GM12878 (cell line): ENCODE results near the gene TXNDC15. TPM values are rescaled to one million over a fixed set of nuclear protein-coding genes. Genes with fewer than 3 reads are reported as not detected.

Experiments used
- ATAC-seq: fragments of 200-7000 bp; cut with Tn5 transposase; 3 replicates; pipeline ENCODE4 v1.9.1; 2020; ENCODE audit warnings: mild to moderate bottlenecking, moderate library complexity
- BruUV-seq: library from RNA; stranded (reverse); fragments of 400-500 nt; replicated peaks from 2 replicates; lab custom pipeline; 2021; lab: Mats Ljungman, UMichigan
- CTCF ChIA-PET: fragments of 300-600 bp; sonication (Branson Sonifier 250); formaldehyde crosslinking; extraction: SDS; loops from one replicate; lab custom pipeline; 2021; ENCODE audit warnings: inconsistent platforms; lab: Yijun Ruan, JAX
- POLR2A ChIA-PET: fragments of 350-600 bp; formaldehyde crosslinking; extraction: SDS; loops from one replicate; lab custom pipeline; 2021; ENCODE audit warnings: inconsistent platforms; lab: Charles Lee
- RAD21 ChIA-PET: fragments of 300-600 bp; sonication (Branson Sonifier 250); formaldehyde crosslinking; loops from one replicate; lab custom pipeline; 2023; ENCODE audit warnings: antibody characterized with exemption; ENCODE audit not compliant: unreplicated experiment; lab: Charles Lee
- SMC1A ChIA-PET: fragments of 300-600 bp; sonication (Branson Sonifier 250); formaldehyde crosslinking; loops from one replicate; lab custom pipeline; 2023; ENCODE audit not compliant: unreplicated experiment, uncharacterized antibody; lab: Charles Lee
- DNase-seq: peaks from one replicate; pipeline ENCODE4 v3.0.0-alpha.2; 2011; ENCODE audit warnings: low read depth, low spot score
- FAIRE-seq: peaks from 3 replicates; lab custom pipeline; 2011; peaks lifted over from hg19 to GRCh38; lab: Jason Lieb, UNC
- H2AFZ ChIP-seq: 2 replicates; pipeline ENCODE4 v1.6.0; 2011; ENCODE audit warnings: low read depth, low read length, control low read depth; ENCODE audit not compliant: control insufficient read depth
- H3K27ac ChIP-seq: 2 replicates; pipeline ENCODE4 v1.5.1; 2011; ENCODE audit warnings: control low read depth; ENCODE audit not compliant: control insufficient read depth, insufficient read depth
- H3K27me3 ChIP-seq, 2 experiments: replicated peaks in 1 of 2; 2 replicates each; pipeline versions ENCODE4 v1.6.0 to v1.6.1; 2011; ENCODE audit warnings: low read length in 1 of 2; ENCODE audit not compliant: control insufficient read depth in 2 of 2, insufficient read depth in 2 of 2
- H3K36me3 ChIP-seq, 2 experiments: 2 replicates each; pipeline ENCODE4 v1.5.1; 2011; ENCODE audit warnings: low read length in 1 of 2; ENCODE audit not compliant: control insufficient read depth in 2 of 2, insufficient read depth in 2 of 2
- H3K4me1 ChIP-seq: 2 replicates; pipeline ENCODE4 v1.6.1; 2011; ENCODE audit warnings: mild to moderate bottlenecking, low read length, moderate library complexity, mixed read lengths; ENCODE audit not compliant: control insufficient read depth, insufficient read depth
- H3K4me2 ChIP-seq: 2 replicates; pipeline ENCODE4 v1.6.0; 2011; ENCODE audit warnings: control low read depth; ENCODE audit not compliant: control insufficient read depth, insufficient read depth
- H3K4me3 ChIP-seq: fragments of 200-600 bp; sonication (generic); 2 replicates; pipeline ENCODE4 v1.5.1; 2016
- H3K79me2 ChIP-seq: 2 replicates; pipeline ENCODE4 v1.6.0; 2011; ENCODE audit warnings: low read length; ENCODE audit not compliant: control insufficient read depth, insufficient read depth
- H3K9ac ChIP-seq: 2 replicates; pipeline ENCODE4 v1.8.0; 2011; ENCODE audit warnings: low read length, control low read depth, mixed read lengths; ENCODE audit not compliant: control insufficient read depth, insufficient read depth
- H3K9me3 ChIP-seq: replicated peaks from 3 replicates; pipeline ENCODE4 v1.5.1; 2011; ENCODE audit warnings: mild to moderate bottlenecking, low read length; ENCODE audit not compliant: control insufficient read depth, insufficient read depth
- H4K20me1 ChIP-seq: 2 replicates; pipeline ENCODE4 v1.6.0; 2011; ENCODE audit not compliant: control insufficient read depth, insufficient read depth
- ATF7 ChIP-seq: fragments of 450-650 bp; IDR thresholded peaks from 2 replicates; pipeline ENCODE4 v1.6.1; 2016; ENCODE audit warnings: low read depth, mild to moderate bottlenecking
- GATAD2B ChIP-seq: fragments of 450-650 bp; conservative IDR thresholded peaks from 2 replicates; pipeline ENCODE4 v1.6.1; 2017; ENCODE audit warnings: low read depth, mild to moderate bottlenecking, moderate library complexity
- KLF5 ChIP-seq: fragments of 450-650 bp; IDR thresholded peaks from 2 replicates; pipeline ENCODE4 v1.6.1; 2014; ENCODE audit warnings: mild to moderate bottlenecking; ENCODE audit not compliant: partially characterized antibody
- LARP7 ChIP-seq: fragments of 450-650 bp; IDR thresholded peaks from 2 replicates; pipeline ENCODE4 v1.6.1; 2017; ENCODE audit warnings: mild to moderate bottlenecking
- RAD51 ChIP-seq: fragments of 450-650 bp; IDR thresholded peaks from 2 replicates; pipeline ENCODE4 v1.6.1; 2016; ENCODE audit warnings: moderate library complexity, mild to moderate bottlenecking, inconsistent platforms
- SIN3A ChIP-seq: IDR thresholded peaks from 2 replicates; pipeline ENCODE4 v1.6.1; 2012; ENCODE audit warnings: low read depth, low read length, improper control_type of control experiment
- SPI1 ChIP-seq: IDR thresholded peaks from 2 replicates; pipeline ENCODE4 v1.6.1; 2011; ENCODE audit warnings: low read depth, mild to moderate bottlenecking, low read length, moderate library complexity, borderline replicate concordance; ENCODE audit not compliant: insufficient read depth
- TCF7 ChIP-seq: IDR thresholded peaks from 2 replicates; pipeline ENCODE4 v1.6.1; 2014; ENCODE audit warnings: antibody characterized with exemption, borderline replicate concordance
- WRNIP1 ChIP-seq: IDR thresholded peaks from 2 replicates; pipeline ENCODE4 v1.6.1; 2011; ENCODE audit warnings: low read depth, low read length, improper control_type of control experiment, borderline replicate concordance
- YY1 ChIP-seq: IDR thresholded peaks from 2 replicates; pipeline ENCODE4 v1.6.1; 2011; ENCODE audit warnings: low read depth, mild to moderate bottlenecking, low read length
- ZNF207 ChIP-seq: fragments of 450-650 bp; IDR thresholded peaks from 2 replicates; pipeline ENCODE4 v1.6.1; 2014; ENCODE audit warnings: antibody characterized with exemption, mild to moderate bottlenecking, borderline replicate concordance
- ZNF622 ChIP-seq: fragments of 450-650 bp; IDR thresholded peaks from 2 replicates; pipeline ENCODE4 v1.6.1; 2017; ENCODE audit warnings: mild to moderate bottlenecking, inconsistent platforms
- ZSCAN29 ChIP-seq: fragments of 450-650 bp; IDR thresholded peaks from 2 replicates; pipeline ENCODE4 v1.6.1; 2017; ENCODE audit warnings: mild to moderate bottlenecking, moderate library complexity
- WGBS: methylation state at CpG from one replicate; pipeline ENCODE4 v1.1.6; 2016; ENCODE audit warnings: low lambda C conversion rate; ENCODE audit not compliant: insufficient replicate concordance, insufficient coverage; ENCODE audit errors: missing lambda C conversion rate; 5-methylcytosine and 5-hydroxymethylcytosine counted together
- in situ Hi-C: fragments of 300-500 bp; cut with MboI; formaldehyde crosslinking; loops from 9 replicates; pipeline ENCODE4 v1.14.3; 2018; ENCODE audit warnings: mixed read lengths
- intact Hi-C: fragments of 100-400 bp; cut with micrococcal nuclease; formaldehyde crosslinking; loops from one replicate; pipeline ENCODE4 v1.14.2; 2022; ENCODE audit not compliant: unreplicated experiment
- polyA plus RNA-seq, 11 experiments: library from polyadenylated mRNA; depleted of rRNA in 4 of 11; unstranded in 6 of 11; stranded (reverse) in 5 of 11; fragments of >200 nt; fragmentation: Nextera tagmentation in 4 of 11; fragmentation: Illumina TruSeq in 1 of 11; extraction: Ambion mirVana in 4 of 11; extraction: Trizol in 1 of 11; gene quantifications; 1 replicate in 1 of 11; 2 replicates in 10 of 11; pipeline versions ENCODE4 v1.2.1 to v1.2.3, GENCODE V29; 2011 to 2016; ENCODE audit warnings: inconsistent platforms in 2 of 11, missing spikeins in 2 of 11, low read depth in 1 of 11
- total RNA-seq, 4 experiments: library from RNA; depleted of rRNA in 3 of 4; stranded (reverse); fragments of >200 nt in 3 of 4; fragmentation: Illumina TruSeq in 1 of 4; extraction: Trizol in 1 of 4; gene quantifications; 2 replicates each; pipeline versions ENCODE4 v1.2.1 to v1.2.3, GENCODE V29; 2013 to 2021
- TF ChIP-seq, protein P1 (sequence below): fragments of 450-650 bp; formaldehyde crosslinking; IDR thresholded peaks from 2 replicates; pipeline ENCODE4 v1.4.0; 2022; ENCODE audit warnings: mild to moderate bottlenecking, moderate library complexity
- TF ChIP-seq, protein P2 (sequence below): fragments of 450-650 bp; formaldehyde crosslinking; IDR thresholded peaks from 2 replicates; pipeline ENCODE4 v1.4.0; 2020; ENCODE audit warnings: mild to moderate bottlenecking, moderate library complexity

The TXNDC15 gene
- total and polyA plus RNA-seq, 10 of the 15 experiments (the other 5 are each of a cell fraction or from before 2014, with no cell fraction given), result 8.1 to 60.6 (median 38.1) TPM

DNA sequence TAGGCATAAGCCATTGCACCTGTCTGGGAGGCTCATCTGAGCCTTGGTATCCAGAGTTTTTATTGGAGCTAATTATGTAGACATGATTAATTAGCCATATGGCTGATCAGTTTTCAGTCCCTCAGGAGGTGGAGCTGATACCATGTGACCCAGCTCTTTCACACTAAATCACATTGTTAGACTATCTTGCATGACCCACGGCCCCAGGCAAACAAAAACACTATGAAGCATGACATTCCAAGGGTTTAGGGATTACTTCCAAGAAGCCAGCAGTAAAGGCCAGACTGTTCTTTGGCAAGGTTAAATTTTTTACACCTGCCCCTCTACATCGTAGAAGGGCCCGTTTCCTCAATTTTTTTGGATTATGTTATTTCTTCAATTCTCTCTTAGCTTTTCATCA is 33.4 kb upstream of the TXNDC15 start:
- no peak overlapping the region for H3K27ac ChIP-seq
- no TSS peak for BruUV-seq
- H4K20me1 ChIP-seq, result no peaks in the 10 kb centered on the region
- no peaks in the 10 kb centered on the region for H3K9me3 ChIP-seq
- H3K9ac ChIP-seq, result no peak overlapping the region
- ChIA-PET POLR2A (interaction anchor here (1.0 kb wide), 2 partner anchors 14 to 101 kb away, joined by 3 read pairs; no protein-coding TSS in a partner anchor), SMC1A (no interaction called here), RAD21 (no interaction called here), CTCF (no interaction called here)
- no peaks in the 10 kb centered on the region for H3K27me3 ChIP-seq
- DNase-seq (no peak), FAIRE-seq (no peak), ATAC-seq (no peak)
- H3K4me2 ChIP-seq, result no peak overlapping the region
- H2AFZ ChIP-seq, result no peak overlapping the region
- intact Hi-C loops, result no loop called here
- in situ Hi-C loops, result no loop called here
- TF ChIP-seq, protein P1, sequence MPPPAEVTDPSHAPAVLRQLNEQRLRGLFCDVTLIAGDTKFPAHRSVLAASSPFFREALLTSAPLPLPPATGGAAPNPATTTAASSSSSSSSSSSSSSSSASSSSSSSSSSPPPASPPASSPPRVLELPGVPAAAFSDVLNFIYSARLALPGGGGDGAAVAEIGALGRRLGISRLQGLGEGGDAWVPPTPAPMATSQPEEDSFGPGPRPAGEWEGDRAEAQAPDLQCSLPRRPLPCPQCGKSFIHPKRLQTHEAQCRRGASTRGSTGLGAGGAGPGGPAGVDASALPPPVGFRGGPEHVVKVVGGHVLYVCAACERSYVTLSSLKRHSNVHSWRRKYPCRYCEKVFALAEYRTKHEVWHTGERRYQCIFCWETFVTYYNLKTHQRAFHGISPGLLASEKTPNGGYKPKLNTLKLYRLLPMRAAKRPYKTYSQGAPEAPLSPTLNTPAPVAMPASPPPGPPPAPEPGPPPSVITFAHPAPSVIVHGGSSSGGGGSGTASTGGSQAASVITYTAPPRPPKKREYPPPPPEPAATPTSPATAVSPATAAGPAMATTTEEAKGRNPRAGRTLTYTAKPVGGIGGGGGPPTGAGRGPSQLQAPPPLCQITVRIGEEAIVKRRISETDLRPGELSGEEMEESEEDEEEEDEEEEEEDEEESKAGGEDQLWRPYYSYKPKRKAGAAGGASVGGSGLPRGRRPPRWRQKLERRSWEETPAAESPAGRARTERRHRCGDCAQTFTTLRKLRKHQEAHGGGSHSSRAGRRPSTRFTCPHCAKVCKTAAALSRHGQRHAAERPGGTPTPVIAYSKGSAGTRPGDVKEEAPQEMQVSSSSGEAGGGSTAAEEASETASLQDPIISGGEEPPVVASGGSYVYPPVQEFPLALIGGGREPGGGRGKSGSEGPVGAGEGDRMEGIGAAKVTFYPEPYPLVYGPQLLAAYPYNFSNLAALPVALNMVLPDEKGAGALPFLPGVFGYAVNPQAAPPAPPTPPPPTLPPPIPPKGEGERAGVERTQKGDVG (CRISPR knock-in tag), result no peak
- TF ChIP-seq SPI1 (no peak), RAD51 (no peak), YY1 (no peak), SIN3A (no peak), KLF5 (no peak), TCF7 (no peak), ZNF622 (no peak), GATAD2B (no peak), ATF7 (no peak), ZSCAN29 (no peak), ZNF207 (no peak), WRNIP1 (no peak), LARP7 (no peak)
- TF ChIP-seq, protein P2, sequence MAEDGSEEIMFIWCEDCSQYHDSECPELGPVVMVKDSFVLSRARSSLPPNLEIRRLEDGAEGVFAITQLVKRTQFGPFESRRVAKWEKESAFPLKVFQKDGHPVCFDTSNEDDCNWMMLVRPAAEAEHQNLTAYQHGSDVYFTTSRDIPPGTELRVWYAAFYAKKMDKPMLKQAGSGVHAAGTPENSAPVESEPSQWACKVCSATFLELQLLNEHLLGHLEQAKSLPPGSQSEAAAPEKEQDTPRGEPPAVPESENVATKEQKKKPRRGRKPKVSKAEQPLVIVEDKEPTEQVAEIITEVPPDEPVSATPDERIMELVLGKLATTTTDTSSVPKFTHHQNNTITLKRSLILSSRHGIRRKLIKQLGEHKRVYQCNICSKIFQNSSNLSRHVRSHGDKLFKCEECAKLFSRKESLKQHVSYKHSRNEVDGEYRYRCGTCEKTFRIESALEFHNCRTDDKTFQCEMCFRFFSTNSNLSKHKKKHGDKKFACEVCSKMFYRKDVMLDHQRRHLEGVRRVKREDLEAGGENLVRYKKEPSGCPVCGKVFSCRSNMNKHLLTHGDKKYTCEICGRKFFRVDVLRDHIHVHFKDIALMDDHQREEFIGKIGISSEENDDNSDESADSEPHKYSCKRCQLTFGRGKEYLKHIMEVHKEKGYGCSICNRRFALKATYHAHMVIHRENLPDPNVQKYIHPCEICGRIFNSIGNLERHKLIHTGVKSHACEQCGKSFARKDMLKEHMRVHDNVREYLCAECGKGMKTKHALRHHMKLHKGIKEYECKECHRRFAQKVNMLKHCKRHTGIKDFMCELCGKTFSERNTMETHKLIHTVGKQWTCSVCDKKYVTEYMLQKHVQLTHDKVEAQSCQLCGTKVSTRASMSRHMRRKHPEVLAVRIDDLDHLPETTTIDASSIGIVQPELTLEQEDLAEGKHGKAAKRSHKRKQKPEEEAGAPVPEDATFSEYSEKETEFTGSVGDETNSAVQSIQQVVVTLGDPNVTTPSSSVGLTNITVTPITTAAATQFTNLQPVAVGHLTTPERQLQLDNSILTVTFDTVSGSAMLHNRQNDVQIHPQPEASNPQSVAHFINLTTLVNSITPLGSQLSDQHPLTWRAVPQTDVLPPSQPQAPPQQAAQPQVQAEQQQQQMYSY (CRISPR knock-in tag), result no peak
- peaks cover under 1% of the 10 kb centered on the region; the same call in 1 of the 2 replicates for H3K79me2 ChIP-seq
- H3K36me3 ChIP-seq, result peaks cover 0 to 3% of the 10 kb centered on the region in 2 experiments; a peak in 3 of 4 replicates
- peaks cover 7% of the 10 kb centered on the region for H3K4me1 ChIP-seq
- no peak overlapping the region for H3K4me3 ChIP-seq
- WGBS, result 93% methylated on average over 3 of the region's 3 CpGs
